GM21423 (cell line): ENCODE data around the gene IL17RD.
"Not testable (repeated sequence)": the region's sequence is repeated elsewhere in the genome, so short reads cannot be mapped to it uniquely, and the experiment has no call there.

ENCODE experiments used
- ATAC-seq: cut with Tn5 transposase; IDR thresholded peaks from one replicate; pipeline ENCODE4 v1.9.1; 2021; ENCODE audit warnings: mild to moderate bottlenecking, moderate library complexity; ENCODE audit not compliant: unreplicated experiment

Gene IL17RD

DNA sequence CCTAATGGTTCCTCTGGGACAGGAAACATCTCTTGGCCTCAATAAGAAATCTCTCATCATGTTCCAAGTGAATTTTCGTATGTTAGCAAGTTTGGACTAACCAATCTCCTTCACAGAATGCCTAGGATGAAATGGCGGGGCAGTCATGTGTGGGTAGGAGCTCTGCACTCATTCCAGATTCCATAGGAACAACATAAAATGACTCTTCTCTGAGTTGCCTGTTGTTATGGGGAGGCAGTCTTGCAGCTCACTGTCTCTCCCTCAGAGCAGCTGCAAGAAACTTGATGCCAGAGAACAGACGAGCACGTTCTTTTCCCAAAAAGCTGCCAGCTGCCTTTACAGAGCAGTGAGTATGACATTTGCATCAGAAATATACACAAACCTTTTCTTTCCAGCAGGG, 70.6 kb downstream of the IL17RD start:
- ATAC-seq: no peak

DNA sequence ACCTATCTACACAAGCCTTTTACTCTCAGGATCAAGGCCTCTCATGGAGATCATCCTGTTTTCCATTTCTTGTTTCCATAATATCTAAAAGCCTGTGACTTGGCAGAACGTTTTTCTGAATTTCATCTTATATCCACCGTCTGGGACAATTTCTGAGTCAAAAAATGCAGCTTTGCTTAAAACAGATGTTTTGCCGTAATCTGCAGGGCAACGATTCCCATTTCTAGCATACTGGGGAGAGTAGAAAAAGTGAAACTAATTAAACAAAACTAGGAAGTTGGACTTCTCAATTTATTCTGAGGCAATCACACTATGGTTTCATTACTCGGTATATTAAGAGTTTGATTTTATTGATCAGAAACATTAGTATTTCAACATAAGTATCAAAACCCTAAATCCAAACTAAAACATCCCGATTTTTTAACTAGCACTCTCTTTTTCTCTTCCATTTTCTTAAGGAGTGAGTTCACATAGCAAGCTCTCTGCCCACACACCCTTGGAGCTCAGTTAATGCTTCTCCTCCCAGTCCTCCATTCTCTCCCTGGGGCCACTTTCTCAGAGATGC, 71.1 kb downstream of the IL17RD start:
- no peak for ATAC-seq

DNA sequence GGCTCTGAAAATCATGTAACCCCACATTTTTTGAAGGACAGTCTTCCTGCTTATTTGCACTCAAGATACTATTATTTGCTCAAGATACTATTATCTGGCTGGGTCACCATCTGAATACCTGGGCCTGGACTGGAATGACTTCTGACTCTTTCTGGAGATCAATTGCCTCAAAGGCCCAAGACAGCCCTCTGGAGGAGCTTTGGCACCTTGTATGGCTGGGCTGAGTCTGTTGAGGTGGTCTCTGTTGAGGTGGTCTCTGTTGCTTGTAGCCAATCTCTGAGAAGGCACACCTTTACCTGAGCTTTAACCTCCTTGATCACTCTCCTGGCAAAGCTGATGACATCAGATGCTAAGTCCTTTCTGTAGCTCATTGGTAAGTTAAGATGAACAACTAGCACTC, 71.7 kb downstream of the IL17RD start:
- no peak for ATAC-seq

DNA sequence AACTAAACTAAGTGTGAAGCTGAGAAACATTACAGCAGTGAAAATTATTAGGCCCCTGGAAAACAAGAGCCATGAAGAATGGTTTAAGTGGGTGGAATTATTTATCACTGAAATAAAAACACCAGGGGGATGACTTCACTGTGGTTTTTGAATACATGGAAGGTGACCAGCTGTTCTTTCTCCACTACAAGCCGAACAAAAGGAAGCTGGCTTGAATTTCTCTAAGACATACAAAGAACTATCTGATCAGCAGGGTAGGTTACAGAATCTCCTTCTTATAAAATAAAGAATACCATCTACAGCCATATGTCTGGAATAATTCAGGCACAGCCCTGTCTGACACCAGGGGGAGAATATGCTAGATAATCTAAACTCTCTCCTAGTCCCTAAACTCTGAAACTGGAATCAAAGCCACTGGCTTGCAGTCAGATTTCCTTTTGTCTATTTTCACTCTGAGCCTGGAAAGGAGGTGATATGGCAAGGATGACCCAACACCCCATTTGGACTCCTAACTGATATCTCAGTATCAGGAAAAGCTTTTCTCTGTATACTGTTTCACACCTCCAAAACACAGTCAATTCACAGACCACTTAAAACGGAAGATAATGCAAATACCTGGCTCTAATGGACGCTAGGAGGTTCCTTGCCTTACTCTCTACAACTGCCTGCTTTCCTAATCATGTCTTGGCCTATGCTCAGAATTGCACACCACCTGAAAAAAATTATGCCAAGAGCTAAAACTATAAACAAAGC, 73.5 kb downstream of the IL17RD start:
- ATAC-seq: no peak

DNA sequence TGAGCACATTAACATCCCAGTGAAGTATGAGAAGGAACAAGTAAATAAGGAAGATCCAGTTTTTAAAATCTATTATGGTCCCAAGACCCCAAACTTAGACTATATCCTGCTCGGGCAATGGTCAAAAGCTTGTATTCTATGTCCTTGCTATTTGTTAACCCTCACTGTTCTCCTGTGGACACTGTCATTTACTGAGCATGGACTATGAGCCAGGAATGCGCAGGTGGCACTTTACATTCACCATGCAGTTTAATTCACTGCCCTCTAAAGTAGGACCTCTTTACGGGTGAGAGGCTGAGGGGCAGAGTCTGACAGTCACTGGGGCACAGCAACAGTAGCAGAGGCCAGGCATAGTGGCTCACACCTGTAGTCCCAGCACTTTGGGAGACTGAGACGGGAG, 76.1 kb downstream of the IL17RD start:
- no peak for ATAC-seq

DNA sequence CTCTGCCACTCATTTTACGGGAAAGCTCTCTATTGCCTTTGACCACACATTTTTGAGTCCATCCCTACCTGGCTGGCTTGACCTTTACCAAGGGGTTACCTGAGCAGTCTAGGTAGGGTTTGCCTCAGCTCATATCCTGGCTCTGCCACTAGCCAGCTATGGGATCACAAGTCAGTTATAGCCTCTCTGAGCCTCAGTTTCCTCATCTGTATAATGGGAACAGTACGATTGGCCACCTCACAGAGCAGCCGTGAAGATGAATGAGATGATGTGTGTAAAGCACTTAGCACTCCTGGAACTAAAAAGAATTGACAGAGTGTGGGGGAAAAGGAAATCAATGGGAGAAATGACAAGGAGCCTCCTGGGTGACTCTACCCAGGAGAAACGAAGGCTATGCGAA, 76.7 kb downstream of the IL17RD start:
- no peak for ATAC-seq

DNA sequence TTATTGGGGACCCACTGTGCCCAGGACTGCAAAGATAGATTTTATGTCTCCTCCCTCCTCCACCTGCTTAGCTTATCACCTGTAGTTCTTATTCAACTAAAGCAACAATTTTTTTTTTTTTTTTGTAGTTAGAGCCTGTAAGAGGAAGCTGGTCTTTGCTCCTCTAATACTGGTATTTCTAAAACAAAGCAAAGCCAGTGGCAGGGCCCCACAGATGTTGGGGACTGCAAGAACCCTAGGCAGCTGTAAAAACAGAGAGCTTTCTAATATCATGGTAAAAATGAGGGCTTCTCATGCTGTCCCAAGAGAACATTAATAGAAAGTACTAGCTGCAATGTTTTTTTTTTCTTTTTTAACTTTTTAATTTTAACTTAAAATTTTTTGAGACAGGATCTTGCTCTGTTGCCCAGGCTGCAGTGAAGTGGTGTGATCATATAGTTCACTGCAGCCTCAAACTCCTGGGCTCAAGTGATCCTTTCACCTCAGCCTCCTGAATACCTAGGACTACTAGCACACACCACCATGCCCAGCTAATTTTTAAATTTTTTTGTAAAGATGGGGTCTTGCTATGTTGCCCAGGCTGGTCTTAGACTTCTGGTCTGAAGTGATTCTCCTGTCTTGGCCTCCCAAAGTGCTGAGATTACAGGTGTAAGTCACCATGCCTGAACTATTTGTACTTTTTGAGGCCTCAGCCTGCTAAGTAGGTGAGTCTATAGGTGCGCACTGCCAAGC, 77.6 kb downstream of the IL17RD start:
- no peak for ATAC-seq

DNA sequence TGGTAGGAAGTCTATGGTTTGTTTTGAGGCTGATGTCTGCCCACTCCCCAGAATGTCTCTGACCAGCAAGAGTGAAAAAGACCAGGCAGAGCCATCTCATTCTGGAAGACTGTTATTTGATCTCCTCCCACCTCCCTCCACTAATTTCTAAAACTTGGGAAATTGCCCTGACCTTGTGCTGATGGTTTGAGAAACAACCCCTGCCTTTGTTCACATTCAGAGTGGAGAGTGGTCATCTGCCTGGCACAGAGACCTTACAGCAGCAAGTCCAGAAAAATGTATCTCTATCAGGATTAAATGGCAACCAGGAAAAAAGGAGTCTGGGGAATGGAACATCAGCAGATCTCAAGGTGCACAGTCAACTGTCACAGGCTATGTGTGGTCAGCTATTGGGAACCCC, 79.0 kb downstream of the IL17RD start:
- no peak for ATAC-seq

DNA sequence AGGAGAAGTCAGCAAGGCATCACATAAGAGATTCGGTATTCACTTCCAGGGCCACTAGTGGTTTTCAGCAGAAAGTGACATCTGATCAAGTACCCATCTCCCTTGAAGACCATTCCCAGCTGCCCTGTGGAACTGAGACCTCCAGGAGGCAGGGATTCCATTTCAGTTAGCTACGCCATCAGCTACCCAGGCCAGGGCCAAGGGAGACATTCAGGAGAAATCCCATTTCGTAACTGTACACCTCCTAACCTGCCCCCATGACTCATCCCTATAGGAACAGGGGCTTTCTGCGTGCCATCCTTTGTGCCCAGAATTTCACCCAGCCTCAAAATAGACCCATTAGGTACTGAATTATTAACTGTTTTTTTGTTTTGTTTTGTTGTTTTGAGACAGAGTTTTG, 79.9 kb downstream of the IL17RD start:
- no peak for ATAC-seq

DNA sequence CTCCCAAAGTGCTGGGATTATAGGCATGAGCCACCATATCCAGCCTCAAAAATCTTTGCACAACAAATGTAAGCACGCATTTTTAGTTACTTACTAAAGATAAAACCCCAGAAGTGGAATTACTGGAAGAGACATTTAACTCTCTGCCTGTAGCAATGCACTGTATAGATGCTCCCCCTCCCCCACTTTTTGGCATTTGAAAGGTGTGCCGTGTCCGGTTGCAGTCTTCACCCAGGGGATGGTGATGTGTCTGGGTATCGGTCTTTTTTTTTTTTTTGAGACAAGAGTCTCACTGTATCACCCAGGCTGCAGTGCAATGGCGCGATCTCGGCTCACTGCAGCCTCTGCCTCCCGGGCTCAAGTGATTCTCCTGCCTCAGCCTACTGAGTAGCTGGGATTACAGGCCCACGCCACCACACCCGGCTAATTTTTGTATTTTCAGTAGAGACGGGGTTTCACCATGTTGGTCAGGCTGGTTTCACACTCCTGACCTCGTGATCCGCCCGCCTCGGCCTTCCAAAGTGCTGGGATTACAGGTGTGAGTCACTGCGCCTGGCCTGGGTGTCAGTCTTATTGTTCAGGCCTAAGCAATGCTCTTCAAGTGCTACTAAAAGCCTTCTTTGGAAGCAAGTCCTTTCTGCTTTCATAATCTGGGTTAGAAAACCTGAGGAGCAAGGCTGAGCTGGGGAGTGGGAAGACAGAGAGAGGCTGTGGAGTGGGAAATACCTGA, 81.7 kb downstream of the IL17RD start:
- ATAC-seq: not testable (repeated sequence)

DNA sequence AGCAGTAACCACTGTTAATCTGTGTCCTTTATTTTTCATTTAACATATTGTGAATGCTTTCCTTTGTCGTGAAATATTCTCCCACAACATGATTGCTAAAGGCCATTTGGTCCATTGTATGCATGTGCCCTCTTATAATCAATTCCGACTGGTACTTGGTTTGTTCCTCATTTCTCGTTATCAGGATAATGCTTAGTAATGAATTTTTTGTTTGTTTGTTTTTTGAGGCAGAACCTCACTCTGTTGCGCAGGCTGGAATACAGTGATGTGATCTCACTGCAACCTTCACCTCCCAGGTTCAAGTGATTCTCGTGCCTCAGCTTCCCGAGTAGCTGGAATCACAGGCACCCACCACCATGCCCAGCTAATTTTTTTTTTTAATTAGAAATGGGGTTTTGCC, 82.7 kb downstream of the IL17RD start:
- ATAC-seq: no peak

DNA sequence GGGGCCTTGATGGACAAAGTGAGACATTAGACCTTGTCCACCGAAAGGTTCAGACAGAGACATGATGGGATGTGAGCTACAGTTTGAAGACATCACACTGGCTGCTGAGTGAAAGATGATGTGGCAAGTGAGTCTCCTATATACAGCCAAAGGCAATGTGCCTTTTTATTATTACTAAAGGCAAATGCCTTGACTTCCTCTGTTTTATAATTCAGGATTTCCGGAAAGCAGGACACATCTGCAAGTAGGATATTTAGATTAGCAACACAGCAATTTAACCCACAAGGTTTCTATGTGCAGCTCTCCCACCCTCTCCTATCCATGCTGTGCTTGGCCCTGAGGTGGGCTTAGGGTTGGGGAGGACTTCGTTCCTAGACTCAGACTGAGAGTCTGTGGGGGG, 84.0 kb downstream of the IL17RD start:
- no peak for ATAC-seq

DNA sequence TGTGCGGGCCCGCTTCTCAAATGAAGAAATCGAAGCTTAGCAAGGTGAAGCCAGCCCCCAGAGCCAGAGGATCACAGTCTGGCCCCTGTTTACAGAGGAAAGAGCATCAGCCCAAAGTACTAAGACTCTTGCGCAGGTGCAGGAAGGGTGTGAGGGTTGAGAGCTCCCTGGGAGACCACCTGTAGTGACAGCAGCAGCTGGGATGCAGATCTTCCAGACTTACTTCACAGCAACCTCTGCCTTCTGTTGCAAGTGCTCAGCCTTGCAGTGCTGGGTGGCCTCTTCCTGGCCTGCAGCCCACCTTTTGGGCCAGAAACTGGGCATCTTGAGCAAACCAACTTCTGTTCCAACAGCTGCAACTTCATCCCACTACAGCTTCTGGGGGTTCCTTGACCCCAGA, 85.0 kb downstream of the IL17RD start:
- no peak for ATAC-seq

DNA sequence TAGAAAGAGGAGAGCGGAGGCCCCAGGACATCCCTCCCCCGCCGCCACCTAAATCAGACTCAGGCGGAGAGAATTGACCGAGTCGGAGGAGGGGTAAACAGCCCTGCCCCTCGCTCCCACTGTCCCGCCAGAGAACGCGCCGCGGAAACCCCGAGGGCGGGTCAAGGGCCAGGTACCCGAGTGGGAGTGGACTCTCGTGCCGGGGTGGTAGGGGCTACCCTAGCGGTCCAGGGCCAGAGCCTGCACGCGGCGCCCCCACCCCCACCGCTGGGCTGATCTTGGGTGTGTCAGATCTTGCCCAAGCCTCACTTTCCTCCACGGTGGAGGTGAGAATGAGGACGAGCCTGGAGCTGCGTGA, 85.7 kb downstream of the IL17RD start:
- no peak for ATAC-seq

DNA sequence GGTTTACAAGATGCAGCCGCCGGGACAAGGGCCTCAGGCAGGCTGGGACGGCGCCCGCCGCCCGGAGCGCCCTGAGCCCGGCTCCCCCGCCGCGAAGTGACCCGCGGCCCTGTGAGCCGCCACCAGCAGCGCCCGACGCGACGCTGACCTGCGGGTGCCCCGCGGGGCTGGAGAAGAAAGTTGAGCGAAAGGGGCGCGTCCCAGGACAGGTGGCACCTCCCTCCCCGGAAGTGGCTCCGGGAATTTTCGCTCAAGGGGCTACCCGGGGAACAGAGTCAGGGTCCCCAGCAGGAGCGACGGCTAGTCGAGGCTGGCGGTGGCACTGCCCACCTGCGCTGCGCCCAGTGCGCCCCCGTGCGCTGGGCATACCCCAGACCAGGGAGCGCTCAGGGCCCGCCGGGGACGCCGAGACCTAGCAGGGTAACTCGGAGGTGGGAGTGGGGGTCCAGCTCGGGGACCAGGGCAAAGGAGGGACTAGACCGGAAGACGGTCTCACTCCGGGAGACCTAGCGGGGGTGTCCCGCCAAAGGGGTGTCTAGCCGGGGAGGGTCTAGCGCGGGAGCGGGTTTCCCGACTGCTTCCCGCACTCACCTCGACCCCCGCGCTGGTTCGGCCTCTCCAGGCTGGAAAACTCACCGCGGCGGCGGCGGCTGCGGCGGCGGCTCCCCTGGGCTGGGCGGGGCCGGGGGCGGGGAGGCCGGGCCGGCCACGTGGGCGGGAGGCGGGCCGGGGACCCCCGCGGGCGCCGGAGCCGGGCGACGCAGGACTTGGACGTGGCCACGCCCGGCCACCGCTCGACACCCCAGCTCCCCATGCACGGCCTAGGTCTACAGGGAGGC, 86.3 kb downstream of the IL17RD start:
- no peak for ATAC-seq

DNA sequence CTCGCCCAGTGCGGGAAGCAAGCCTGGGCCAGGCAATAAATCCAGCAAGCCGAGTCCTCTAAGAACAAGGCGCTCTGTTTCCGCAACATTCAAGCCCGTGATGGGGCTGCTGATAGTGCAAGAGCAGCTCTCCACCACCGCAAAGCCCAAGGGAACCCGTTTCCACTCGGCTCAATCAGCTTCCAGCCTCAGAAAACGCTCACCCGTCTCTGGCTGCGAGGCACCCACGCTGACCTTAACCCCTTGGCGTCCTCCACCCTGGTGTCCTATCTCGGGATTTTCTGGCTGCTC, 86.9 kb downstream of the IL17RD start:
- no peak for ATAC-seq

DNA sequence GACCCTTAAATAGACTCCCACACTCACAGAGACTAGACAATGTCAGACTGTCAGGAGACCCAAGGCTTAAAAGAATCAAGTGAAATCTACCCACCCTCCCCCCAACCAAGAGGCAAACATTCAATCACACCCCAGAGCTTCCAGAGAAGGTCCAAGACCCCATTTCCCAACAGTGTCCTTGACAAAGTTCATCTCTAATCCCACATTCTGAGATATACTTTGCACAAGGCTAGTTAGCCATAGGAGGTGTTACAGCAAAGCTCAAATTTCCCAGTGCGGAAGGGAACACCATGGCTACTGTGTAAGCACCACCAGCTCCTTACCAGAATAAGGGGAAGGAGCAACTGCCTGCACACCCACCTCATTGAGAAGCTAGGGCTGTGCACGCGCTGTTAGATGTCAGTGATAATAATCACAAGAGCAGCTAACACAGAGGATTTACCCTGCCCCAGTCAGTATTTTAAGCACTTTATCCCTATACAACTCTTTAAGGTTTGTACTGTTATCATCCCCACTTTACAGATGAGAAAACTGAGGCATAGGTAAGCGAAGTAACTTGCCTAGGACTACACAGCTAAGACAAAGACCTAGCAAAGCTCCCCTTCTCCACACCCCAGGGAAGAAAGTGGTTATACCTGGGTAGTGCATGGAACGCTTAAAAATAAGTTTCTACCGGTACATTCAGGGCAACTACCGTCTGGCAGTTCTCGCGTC, 87.4 kb downstream of the IL17RD start:
- no peak for ATAC-seq

DNA sequence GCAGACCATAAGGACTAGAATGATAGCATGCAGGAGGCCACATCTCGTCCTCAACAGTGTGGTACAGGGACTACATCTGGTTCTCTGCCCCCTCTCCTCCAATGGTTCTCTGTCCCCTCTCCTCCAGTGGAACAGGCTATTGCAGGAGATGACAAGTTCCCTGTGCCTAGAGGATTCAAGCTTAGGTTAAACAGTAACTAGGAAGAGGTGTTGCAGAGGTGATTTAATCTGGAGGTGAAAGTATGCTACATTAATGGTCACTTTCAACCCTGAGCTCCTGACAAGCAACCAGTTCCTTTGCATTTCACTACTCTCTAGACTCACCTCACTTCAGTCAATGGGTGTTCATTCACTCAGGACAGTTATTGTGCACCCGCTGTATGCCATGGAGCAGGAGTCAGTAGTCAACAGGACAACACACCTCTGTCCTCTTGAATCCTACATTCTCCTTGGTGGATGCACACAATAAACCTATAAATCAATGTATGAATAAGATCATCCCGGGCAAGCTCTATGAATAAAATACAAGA, 88.7 kb downstream of the IL17RD start:
- ATAC-seq: no peak

DNA sequence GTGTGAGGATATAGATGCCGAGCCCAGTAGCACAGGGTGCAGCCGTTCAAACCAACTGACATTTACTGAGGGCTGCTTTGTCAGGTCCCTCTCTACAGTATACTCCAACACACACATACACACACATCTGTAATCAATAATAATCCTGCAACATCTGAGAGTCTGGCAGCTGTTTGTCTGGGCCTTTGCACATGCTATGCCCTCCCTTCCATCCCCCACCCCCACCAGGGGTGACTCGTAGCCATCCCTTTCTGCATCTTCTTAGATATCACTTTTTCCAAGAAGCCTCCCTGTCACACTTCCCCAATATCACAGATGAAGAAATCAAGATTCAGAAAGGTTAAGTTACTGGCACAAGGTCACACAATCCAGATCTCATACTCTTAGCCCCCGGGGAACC, 91.0 kb downstream of the IL17RD start:
- ATAC-seq: no peak

DNA sequence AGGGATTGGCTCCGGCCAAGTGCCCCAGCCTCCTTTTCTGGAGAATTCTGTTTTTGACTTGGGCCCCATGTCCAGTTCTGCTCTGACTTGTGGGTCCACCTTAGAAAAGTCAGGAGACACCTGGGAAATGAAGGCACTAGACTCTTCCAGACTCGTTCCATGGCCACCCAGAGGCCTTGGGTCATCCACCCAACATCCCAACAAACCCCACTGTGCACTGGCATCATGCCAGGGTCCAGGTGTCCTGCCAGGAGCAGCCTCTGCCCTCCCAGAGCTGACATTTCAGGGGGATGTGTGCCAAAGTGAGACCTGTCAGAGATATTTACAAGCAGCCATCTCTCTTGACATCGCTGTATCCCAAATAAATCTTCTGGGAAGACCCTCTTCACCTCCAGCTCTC, 91.5 kb downstream of the IL17RD start:
- no peak for ATAC-seq
